ENCODE measurements around the gene IL13.
"Not testable (repeated sequence)": the region's sequence is repeated elsewhere in the genome, so short reads cannot be mapped to it uniquely, and the experiment has no call there.

IL13 gene

DNA sequence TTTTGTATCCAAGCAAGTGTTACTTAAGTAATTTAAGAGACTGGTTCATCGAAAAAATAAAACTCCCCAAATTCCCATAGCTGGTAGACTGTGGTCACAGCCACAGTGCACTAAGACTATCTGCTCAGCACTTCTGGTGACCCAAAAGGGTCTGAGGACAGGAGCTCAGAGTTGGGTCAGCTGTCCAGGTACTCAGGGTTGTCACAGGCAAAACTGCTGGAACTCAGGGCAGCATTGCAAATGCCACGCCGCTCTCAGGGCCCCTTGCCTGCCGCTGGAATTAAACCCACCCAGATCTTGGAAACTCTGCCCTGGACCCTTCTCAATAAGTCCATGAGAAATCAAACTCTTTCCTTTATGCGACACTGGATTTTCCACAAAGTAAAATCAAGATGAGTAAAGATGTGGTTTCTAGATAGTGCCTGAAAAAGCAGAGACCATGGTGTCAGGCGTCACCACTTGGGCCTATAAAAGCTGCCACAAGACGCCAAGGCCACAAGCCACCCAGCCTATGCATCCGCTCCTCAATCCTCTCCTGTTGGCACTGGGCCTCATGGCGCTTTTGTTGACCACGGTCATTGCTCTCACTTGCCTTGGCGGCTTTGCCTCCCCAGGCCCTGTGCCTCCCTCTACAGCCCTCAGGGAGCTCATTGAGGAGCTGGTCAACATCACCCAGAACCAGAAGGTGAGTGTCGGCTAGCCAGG, at the start of gene IL13:
Gene IL13 (plus strand): TSS at position 498 of the 705 bp plus-strand sequence. CDS start 14 bp downstream, at position 512.
- DNase-seq (ENCODE audit: low spot score): no peak

DNA sequence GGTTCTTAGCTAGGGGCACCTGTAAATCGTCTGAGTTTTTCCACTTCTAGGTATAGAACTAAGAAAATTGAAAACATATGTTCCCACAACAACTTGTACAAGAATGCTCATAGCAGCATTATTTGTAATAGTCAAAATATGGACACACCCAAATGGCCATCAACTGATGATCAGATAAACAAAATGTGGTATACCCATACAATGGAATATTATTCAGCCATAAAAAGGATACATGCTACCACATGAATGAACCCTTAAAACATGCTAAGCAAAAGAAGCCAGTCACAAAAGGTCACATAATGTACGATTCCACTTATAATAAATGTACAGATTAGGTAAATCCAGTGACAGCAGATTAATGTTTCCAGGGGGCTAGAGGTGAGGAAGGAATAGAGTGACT, 46.0 kb upstream of the IL13 start:
- no peak for DNase-seq (ENCODE audit: low spot score)

DNA sequence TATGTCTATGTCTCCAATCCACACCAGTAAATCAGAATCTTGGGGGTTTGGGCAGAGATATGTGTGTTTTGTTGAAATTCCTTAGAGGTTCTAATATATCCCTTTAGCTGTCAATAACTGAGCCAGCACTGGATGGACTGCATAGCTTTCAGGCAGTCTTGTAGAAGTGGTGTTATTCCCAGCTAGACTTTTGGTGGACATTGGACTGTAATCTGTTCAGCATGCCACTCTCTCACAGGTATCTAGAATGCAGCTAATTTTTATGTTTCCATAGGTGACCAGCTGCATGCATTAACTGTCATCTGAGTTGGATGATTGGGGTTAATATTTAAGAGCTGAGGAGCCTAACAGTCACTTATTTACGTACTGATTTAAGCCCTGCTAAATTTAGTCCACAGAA, 45.1 kb upstream of the IL13 start:
- no peak for DNase-seq (ENCODE audit: low spot score)

DNA sequence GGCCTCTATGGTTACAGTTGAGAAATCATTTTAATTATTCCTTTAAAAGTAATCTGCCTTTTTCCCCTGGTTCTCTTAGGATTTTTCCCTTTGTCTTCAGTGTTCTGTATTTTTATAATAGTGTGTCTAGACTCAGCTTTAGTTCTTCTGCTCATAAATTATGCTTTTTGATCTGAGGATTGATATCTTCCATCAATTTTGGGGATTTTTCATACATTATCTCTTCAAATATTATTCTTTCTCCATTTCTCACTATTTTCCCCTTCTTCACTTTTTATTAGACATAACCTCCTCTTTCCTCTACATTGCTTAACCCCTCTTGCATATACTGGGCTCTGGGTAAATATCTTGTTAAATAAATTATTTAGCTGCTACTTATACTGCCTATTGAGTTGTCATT, 36.3 kb upstream of the IL13 start:
- no peak for DNase-seq (ENCODE audit: low spot score)

DNA sequence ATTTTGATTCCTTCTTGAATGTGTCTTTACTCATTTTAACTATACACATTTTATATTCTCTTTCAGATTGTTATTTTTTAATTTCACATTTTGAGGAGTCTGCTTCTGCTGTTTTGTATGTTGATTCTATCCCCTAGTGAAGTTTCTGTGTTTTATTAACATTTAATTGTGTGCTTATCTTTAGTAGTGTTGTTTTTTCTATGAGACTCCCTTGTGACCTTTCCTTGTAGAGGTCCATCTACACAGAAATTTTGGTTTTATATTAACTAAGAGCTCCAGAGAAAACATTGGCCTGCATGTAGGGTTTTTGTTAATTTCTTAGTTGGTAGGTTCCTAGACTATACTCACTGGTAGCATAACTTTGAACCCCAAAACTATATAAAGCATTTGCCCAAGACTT, 35.4 kb upstream of the IL13 start:
- DNase-seq (ENCODE audit: low spot score): no peak

DNA sequence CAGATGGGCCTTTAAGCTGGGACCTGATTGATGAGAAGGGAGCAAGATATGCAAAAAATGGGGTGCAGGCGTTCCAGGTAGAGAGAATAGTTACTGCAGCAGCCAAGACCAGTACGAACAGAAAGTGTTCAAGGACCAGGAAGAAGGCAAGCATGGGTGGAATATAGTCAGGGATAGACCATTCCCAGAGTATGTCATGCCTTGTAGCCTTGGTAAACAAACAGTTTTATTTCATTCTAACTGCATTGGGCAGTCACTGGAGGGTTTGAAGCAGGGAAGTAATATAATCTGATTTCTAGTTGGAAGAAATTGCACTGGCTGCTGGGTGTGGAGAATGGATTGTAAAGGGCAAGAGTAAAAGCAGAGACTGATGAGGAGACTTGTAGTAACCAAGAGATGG, 30.5 kb upstream of the IL13 start:
- DNase-seq (ENCODE audit: low spot score): no peak

DNA sequence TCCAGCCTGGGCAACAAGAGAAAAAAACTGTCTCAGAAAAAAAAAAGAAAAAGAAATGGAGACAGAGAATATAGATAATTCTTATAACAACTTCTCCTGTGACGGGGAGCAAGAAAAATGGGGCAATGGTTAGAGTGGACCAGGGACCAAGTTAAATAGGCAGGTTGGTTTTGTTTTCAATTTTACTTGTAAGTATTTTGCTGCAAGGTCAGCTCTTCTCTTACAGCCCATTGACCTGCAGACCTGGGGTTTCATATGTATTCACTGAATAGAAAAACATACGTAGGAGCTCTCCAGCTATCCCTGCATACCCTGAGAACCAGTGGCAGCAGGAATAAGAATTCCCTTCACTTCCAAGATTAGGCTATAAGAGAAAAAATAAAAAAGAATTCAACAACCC, 29.2 kb upstream of the IL13 start:
- DNase-seq (ENCODE audit: low spot score): no peak

DNA sequence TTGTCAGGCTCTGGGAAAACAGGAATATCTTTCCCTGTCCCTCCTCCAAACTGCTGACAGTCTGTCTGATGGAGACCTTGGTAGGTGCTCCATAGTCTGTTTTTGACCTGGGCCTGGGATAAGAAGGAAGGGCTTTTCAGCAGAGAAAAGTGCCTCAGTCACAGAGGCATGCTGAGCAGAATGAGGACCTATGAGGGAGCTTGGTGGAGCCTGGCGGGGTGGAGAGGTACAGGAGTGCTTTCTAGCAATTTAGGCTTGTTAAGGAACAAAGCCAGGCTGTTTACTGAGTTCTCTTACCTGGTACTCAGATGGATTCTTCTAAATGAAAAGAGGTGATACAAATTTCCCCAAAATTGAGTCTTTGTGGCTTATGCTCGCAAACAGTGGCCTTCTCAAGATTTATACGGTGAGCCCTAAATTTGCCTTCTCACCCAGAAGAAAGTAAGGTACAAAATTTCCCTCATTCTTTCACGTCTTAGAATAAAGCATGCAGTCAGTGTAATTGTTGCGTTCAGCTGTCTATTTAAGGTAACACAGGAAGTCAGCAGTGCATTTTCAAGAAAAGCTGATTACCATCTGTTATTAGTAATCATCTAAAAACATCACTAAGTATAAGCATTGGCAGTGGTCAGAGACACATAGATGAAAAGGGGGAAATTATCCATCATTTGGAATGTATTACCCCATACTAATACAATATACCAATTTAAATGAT, 28.6 kb upstream of the IL13 start:
- no peak for DNase-seq (ENCODE audit: low spot score)

DNA sequence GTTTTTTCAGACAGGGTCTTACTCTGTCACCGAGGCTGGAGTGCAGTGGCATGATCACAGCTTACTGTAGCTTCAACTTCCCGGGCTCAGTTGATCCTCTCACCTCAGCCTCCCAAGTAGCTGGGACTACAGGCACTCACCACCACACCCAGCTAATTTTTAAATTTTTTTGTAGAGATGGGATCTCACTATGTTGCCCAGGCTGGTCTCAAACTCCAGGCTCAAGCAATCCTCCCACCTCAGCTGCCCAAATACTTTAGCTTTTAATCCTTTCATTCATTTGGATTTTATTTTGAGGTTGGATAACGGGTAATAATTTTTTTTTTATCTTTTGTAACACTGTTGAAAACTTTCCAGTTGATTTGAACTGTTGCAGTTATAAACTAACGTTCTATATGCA, 24.4 kb upstream of the IL13 start:
- DNase-seq (ENCODE audit: low spot score): not testable (repeated sequence)

DNA sequence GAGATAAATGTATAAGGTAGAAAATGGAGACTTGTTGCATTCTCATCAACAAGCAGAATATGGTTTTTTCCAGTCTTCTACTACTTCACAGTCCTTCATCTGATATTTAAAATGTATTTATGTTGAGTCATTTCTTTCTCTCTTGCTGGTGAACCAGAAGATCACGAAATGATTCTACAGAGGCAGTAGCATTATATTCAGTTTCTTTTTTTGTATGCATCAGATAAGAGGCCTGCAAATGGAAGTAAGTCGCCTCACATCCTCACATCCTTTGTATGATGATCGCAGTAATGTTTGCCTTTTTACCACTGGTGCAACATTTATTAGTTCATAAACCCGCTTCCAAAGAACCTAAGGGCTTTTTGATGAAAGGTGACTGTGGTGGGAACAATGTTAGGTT, 22.1 kb upstream of the IL13 start:
- DNase-seq (ENCODE audit: low spot score): no peak

DNA sequence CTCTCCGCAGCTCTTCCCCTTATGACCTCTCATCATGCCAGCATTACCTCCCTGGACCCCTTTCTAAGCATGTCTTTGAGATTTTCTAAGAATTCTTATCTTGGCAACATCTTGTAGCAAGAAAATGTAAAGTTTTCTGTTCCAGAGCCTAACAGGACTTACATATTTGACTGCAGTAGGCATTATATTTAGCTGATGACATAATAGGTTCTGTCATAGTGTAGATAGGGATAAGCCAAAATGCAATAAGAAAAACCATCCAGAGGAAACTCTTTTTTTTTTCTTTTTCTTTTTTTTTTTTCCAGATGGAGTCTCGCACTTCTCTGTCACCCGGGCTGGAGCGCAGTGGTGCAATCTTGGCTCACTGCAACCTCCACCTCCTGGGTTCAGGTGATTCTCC, 20.7 kb upstream of the IL13 start:
- DNase-seq (ENCODE audit: low spot score): no peak

DNA sequence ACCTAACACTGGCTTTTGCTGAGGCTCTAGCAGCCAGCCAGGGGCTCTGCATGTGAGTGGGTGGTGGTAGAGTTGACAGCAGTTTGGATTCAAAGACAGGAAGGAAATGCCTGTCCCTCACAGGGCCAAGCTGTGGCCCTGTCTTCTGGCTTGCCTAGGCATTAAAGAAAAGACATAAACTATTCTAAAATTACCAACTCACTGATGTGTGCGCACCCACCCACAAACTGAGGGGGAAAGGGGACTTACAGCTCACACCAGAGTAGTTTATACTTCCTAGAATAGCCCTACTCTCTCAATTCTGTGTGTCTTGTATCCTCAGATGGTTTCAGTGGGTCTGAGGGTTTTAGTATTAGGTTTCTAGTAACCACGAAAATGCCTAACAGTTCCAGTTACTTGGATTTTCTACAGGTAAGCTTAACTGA, 18.3 kb upstream of the IL13 start:
- no peak for DNase-seq (ENCODE audit: low spot score)

DNA sequence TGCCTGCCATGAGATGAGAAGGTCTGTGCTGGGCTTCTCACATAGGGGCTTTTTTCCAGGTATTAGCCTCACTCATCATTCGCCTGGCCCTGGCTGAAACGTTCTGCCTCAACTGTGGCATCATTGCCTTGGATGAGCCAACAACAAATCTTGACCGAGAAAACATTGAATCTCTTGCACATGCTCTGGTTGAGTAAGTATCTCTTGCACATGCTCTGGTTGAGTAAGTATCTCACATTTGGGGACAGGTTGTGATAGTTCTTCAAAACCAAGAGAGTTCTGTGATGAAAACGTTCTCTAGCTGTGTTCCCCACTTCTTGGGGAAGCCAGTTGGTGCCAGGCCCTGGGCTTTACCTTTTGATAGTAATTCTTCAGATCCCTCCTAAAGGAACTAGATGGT, 17.4 kb upstream of the IL13 start:
- DNase-seq (ENCODE audit: low spot score): no peak

DNA sequence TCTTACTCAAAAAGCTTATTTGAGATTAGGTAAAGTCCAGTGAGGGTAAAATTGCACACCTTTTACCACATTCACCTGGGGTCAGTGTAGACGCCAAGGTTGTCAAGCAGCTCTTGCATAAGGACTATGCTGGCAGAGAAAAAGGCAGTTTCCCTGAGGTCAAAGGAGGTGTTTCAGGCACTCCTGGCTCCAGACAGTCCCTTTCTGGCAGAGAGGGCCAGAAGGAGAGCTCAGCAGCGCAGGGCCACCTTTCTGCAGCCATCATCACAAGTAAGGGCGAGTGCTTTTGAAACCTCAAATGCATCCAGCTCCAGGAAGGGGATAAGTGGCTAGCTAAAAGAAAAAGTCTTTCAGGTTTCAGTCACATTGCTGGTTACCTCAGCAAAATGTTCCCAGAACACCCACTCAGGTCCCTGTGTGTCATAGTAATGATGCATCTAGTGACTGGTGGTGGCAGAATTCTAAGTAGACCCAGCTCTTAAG, 16.7 kb upstream of the IL13 start:
- no peak for DNase-seq (ENCODE audit: low spot score)

DNA sequence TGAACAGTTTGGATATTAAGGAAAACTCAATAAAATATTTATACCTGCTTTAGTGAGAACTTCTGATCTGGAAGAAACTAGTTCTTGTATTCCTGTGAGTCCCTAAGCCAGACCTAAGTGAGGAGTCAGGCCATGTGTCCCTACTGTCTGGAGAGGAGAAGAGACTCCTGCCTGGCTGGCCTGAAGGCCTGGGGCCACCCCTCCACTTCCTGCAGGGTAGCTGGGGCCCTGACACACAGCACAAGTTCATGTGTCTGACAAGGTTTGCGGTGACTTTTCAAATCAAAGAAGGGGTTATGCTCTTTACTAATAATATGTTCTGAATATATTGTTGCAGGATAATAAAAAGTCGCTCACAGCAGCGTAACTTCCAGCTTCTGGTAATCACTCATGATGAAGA, 16.1 kb upstream of the IL13 start:
- DNase-seq (ENCODE audit: low spot score): no peak

DNA sequence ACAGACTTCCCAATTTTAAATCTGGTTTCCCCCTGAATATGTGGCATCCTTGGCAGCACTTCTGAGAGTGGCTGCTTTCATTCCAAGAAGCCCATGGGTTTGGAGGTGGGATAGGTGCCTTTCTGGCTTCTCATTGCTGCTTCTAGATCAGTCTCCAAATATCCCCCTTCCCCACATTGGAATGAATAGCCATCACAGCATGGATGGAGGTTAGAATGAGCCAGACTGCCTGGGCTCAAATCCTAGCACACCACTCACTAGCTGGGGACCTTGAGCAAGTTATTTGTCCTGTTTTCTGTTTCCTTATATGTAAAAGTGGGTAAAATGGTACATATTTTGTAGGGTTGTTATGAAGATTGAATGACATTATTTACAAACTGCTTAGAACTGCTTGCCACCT, 13.8 kb upstream of the IL13 start:
- no peak for DNase-seq (ENCODE audit: low spot score)

DNA sequence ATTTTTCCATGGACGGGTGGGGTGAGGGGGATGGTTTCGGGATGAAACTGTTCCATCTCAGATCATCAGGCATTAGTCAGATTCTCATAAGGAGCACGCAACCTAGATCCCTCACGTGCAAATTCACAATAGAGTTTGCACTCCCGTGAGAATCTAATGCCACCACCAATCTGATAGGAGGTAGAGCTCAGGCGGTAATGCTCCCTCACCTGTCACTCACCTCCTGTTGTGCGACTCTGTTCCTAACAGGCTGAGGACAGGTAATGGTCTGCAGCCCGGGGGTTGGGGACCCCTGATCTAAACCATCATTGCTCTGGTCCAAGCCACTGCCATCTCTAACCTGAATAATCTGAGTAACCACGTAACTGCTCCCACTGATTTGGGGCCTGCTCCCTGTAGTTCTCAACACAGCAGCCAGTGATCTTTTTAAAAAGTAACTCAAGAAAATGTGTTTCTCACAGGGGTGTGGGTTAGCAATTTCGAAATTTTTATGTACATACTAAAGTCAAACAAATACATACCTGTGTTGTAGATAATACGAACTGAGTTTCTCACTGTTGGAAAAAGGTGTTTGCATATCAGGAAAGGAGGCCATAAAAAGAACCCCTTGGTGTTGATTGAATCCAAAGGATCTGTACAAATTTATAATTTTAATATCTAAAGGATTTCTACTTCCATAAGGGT, 11.2 kb upstream of the IL13 start:
- no peak for DNase-seq (ENCODE audit: low spot score)

DNA sequence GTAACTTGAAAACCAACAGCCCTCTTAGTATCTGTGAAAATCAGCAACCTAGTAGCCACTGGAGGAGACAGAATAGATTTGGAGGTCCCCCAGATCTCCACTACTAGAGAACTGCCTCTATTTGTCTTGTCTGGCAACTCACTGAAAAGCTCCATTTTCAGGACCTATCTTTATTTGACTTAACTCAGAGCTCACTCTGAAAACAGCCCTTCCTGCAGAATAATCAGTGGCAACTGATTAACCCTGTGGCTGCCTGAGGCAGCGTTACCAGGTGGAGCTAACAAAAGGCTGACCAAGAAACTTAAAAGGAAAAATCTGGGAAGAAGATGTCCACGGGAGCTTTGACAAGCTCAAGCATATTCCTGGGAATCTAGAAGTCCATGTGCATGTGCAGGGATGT, 10.5 kb upstream of the IL13 start:
- no peak for DNase-seq (ENCODE audit: low spot score)

DNA sequence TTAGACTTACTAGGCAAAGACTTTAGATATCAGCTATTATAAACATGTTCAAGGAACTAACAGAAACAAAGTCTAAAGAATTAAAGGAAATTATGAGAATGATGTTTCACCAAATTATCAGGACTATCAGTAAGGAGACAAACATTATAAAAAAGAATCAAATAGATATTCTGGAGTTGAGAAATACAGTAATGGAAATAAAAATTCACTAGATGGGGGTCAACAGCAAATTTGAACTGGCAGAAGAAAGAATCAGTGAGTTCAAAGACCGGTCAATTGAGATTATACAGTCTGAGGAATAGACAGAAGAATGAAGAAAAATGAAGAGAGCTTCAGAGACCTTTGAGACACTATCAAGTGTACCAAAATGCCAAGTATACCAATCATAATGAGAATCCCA, 9.6 kb upstream of the IL13 start:
- DNase-seq (ENCODE audit: low spot score): no peak

DNA sequence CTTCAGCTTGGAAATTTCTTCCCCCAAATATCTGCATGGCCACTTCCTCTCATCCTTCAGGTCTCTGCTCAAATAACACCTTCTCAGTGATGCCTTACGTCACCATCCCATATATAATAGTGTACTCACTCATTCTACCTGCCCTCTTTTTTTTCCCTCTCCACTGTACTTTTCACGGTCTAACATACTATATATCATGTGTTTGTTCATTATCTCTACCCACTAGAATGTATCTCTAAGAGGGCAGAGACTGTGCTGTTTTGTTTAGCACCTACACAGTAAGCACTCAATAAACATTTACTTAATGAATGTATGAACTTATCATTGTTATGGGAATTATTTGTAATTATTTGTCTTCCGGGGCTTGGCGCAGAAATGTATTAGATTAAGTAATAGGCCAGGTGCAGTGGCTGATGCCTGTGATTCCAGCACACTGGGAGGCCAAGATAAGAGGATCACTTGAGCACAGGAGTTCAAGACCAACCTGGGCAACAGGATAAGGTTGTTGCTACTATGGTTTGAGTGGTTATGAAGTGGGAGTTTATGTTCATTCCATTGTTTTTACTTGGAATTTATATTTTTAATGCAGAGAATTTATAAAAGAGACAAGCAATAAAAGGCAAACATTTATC, 6.0 kb upstream of the IL13 start:
- DNase-seq (ENCODE audit: low spot score): no peak

DNA sequence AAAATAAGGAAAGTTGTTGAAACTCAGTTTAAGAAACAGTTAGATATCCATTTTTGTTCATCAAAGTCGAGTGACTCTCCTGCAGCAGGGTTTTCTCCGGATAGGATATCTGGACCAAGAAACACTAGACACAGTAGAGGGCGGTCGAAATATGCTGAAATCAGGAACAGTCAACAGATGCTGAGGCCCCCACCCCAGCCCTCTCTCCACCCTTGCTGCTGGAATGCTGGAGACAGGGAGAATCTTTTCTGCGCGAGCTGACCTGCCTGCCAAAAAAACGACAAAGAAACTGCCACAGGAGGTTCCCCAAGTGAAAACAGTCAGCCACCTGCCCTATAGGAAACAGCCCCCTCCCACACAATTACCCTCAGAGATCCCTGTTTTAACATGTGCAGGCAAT, 4.3 kb upstream of the IL13 start:
- no peak for DNase-seq (ENCODE audit: low spot score)
